Measurements from ENCODE around the gene PIGQ.

PIGQ gene

DNA sequence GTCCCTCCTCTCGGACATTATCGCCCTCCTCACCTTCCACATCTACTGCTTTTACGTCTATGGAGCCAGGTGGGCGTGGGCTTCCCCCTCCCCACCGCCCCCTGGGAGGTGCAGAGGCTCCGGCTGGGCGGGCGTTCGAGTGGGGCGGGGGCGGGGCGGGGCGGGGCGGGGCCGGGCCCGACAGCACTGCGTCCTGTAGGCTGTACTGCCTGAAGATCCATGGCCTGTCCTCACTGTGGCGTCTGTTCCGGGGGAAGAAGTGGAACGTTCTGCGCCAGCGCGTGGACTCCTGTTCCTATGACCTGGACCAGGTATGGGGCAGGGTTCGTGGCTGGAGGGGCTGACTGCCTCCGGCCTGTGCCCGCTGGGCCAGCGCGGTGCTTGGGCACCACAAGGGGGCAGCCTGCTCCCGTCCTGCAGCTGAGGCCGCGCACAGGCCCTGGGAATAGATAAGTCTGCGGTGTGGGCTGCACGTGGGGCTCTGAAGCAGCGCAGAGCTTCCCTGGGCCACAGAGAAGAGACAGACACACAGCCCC, 9.2 kb downstream of the PIGQ start:
- DNase-seq (ENCODE audit: low read depth in 2 of 2) = peak; percentile 76 to 88
- peak overlapping the region in 1 of 2 donors; percentile 15 for H3K4me3 ChIP-seq (replicated peaks in 1 of 2; ENCODE audit: low read depth in 2 of 2, low read length in 2 of 2)
- TF ChIP-seq CTCF (IDR thresholded peaks at IDR 0.05; ENCODE audit: low read depth, low read length) = peak; percentile 92

DNA sequence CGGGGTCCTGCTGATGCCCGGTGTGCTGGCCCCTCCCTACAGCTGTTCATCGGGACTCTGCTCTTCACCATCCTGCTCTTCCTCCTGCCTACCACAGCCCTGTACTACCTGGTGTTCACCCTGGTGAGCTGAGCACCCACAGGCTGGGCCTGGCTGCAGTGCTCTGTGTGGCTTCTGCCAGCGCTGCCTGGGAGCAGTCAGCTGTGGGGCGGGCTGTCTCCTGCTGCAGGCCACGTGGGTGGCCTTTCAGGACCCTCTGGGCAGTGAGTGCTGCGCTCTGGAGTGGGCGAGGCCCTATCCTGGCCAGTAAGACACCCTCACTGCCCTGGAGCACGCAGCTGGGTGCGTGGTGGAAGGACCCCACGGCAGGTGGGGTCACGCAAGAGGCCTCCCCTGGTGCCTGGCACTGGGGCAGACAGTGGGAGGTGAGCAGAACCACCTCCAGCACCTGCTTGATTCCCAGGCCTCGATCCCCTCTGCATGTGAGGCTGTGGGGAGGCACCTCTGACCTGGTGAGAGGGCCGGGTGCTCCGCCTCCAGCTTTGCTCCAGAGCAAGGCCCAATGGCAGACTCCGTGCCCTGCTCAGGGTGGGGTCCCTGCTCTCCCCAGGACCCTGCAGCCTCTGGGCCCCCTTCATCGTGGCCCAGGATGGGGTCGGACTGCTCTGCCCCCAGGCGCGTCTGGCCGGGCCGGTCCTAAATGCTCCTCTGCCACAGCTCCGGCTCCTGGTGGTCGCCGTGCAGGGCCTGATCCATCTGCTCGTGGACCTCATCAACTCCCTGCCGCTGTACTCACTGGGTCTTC, 10.6 kb downstream of the PIGQ start:
- no peak overlapping the region for H3K4me3 ChIP-seq (replicated peaks in 1 of 2; ENCODE audit: low read depth in 2 of 2, low read length in 2 of 2)
- TF ChIP-seq CTCF (IDR thresholded peaks at IDR 0.05; ENCODE audit: low read depth, low read length) = no peak
- DNase-seq (ENCODE audit: low read depth in 2 of 2) = no peak

GRCh38 chr16:580946-581498, 11.3 kb downstream of the PIGQ start:
- no peak overlapping the region for H3K4me3 ChIP-seq (replicated peaks in 1 of 2; ENCODE audit: low read depth in 2 of 2, low read length in 2 of 2)
- no peak for DNase-seq (ENCODE audit: low read depth in 2 of 2)
- no peak for TF ChIP-seq CTCF (IDR thresholded peaks at IDR 0.05; ENCODE audit: low read depth, low read length)

GRCh38 chr16:582218-582613, 12.4 kb downstream of the PIGQ start:
- no peak for TF ChIP-seq CTCF (IDR thresholded peaks at IDR 0.05; ENCODE audit: low read depth, low read length)
- DNase-seq (ENCODE audit: low read depth in 2 of 2) = no peak
- H3K4me3 ChIP-seq (replicated peaks in 1 of 2; ENCODE audit: low read depth in 2 of 2, low read length in 2 of 2) = no peak overlapping the region

DNA sequence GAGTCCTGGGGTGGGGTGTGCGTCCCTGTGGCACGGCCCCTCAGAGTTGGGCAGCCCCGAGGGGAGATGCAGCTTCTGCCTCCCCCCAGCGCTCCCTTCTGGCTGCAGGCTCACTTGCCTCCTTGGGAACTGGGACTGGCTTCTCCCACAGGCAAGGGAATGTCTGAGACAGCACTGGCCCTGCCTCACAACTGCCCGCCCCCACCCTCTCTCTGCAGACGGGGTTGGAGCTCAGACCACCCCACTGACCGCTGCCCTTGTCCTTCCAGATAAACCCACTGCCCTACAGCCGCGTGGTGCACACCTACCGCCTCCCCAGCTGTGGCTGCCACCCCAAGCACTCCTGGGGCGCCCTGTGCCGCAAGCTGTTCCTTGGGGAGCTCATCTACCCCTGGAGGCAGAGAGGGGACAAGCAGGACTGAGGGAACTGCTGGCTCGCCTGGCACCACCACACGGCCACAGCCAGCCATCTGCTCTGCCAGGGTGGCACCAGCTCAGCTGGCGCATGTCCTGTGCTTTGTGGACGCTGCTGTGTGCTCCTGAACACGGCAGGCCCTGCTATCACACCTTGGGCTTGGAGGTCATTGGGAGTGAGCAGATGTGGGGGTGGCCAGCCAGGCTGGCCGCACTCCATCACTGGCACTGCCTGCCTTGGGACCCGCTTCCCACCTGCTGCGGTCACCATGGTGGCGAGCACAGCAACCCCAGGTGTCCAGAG, 13.0 kb downstream of the PIGQ start:
- DNase-seq (ENCODE audit: low read depth in 2 of 2) = no peak
- peak; percentile 0 for TF ChIP-seq CTCF (IDR thresholded peaks at IDR 0.05; ENCODE audit: low read depth, low read length)
- no peak overlapping the region for H3K4me3 ChIP-seq (replicated peaks in 1 of 2; ENCODE audit: low read depth in 2 of 2, low read length in 2 of 2)

GRCh38 chr16:583470-583814, 13.7 kb downstream of the PIGQ start:
- H3K4me3 ChIP-seq (replicated peaks in 1 of 2; ENCODE audit: low read depth in 2 of 2, low read length in 2 of 2) = no peak overlapping the region
- no peak for TF ChIP-seq CTCF (IDR thresholded peaks at IDR 0.05; ENCODE audit: low read depth, low read length)

More at GRCh38 chr16:583470-583814, 13.7 kb downstream of the PIGQ start:
- no peak for DNase-seq (ENCODE audit: low read depth in 2 of 2)

Measured in cardiac fibroblast (primary cell).